GM19035 (cell line): ENCODE results near the gene TAF5L.
"Not testable (repeated sequence)": the region's sequence is repeated elsewhere in the genome, so short reads cannot be mapped to it uniquely, and the experiment has no call there.

Experiments
- ATAC-seq: cut with Tn5 transposase; IDR thresholded peaks from one replicate; pipeline ENCODE4 v1.9.1; 2021; ENCODE audit not compliant: unreplicated experiment

The TAF5L gene

GRCh38 chr1:229570891-229571516, 54.9 kb downstream of the TAF5L start:
- ATAC-seq = no peak

- ATAC-seq = no peak
These were observed 55.6 kb downstream of the TAF5L start for GRCh38 chr1:229570305-229570704.

GRCh38 chr1:229567109-229567868, 58.6 kb downstream of the TAF5L start:
- ATAC-seq = no peak

- ATAC-seq = no peak
These were observed 62.2 kb downstream of the TAF5L start for GRCh38 chr1:229563701-229564100.

GRCh38 chr1:229563241-229563640, 62.7 kb downstream of the TAF5L start:
- ATAC-seq = no peak

- ATAC-seq = no peak
These were observed 63.2 kb downstream of the TAF5L start for GRCh38 chr1:229562686-229563085.

GRCh38 chr1:229561141-229561540, 64.8 kb downstream of the TAF5L start:
- no peak for ATAC-seq

GRCh38 chr1:229560124-229560523, 65.8 kb downstream of the TAF5L start:
- not testable (repeated sequence) for ATAC-seq

- not testable (repeated sequence) for ATAC-seq
These were observed 66.6 kb downstream of the TAF5L start for GRCh38 chr1:229559336-229559801.

GRCh38 chr1:229558460-229559335, 67.2 kb downstream of the TAF5L start, which contains the start of gene ABCB10:
ABCB10 (minus strand) TSS chr1:229558707; CDS start chr1:229558652, 55 bp downstream.
- ATAC-seq = peak; percentile 87

- peak; percentile 40 for ATAC-seq
These were observed 68.0 kb downstream of the TAF5L start for GRCh38 chr1:229557913-229558414.

GRCh38 chr1:229557200-229557850, 68.6 kb downstream of the TAF5L start:
- ATAC-seq = no peak

GRCh38 chr1:229554886-229555621, 70.9 kb downstream of the TAF5L start:
- no peak for ATAC-seq

- no peak for ATAC-seq
These were observed 72.2 kb downstream of the TAF5L start for GRCh38 chr1:229553621-229554130.

- no peak for ATAC-seq
These were observed 73.2 kb downstream of the TAF5L start for GRCh38 chr1:229552732-229553131.

- no peak for ATAC-seq
These were observed 74.9 kb downstream of the TAF5L start for GRCh38 chr1:229550812-229551567.

GRCh38 chr1:229547542-229547941, 78.4 kb downstream of the TAF5L start:
- no peak for ATAC-seq

GRCh38 chr1:229544587-229544986, 81.3 kb downstream of the TAF5L start:
- no peak for ATAC-seq
